GM18505 (cell line): ENCODE data around the gene RCC1.
"Not testable (repeated sequence)": the region's sequence is repeated elsewhere in the genome, so short reads cannot be mapped to it uniquely, and the experiment has no call there.

Source experiments
- ATAC-seq: cut with Tn5 transposase; IDR thresholded peaks from one replicate; pipeline ENCODE4 v1.9.1; 2021; ENCODE audit not compliant: unreplicated experiment
- POLR2A ChIP-seq: IDR thresholded peaks from 4 replicates; pipeline ENCODE4 v1.6.1; 2011; ENCODE audit warnings: borderline replicate concordance; ENCODE audit not compliant: insufficient read depth, insufficient read length; ENCODE audit errors: extremely low read depth

RCC1 gene, protein sequence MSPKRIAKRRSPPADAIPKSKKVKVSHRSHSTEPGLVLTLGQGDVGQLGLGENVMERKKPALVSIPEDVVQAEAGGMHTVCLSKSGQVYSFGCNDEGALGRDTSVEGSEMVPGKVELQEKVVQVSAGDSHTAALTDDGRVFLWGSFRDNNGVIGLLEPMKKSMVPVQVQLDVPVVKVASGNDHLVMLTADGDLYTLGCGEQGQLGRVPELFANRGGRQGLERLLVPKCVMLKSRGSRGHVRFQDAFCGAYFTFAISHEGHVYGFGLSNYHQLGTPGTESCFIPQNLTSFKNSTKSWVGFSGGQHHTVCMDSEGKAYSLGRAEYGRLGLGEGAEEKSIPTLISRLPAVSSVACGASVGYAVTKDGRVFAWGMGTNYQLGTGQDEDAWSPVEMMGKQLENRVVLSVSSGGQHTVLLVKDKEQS

DNA sequence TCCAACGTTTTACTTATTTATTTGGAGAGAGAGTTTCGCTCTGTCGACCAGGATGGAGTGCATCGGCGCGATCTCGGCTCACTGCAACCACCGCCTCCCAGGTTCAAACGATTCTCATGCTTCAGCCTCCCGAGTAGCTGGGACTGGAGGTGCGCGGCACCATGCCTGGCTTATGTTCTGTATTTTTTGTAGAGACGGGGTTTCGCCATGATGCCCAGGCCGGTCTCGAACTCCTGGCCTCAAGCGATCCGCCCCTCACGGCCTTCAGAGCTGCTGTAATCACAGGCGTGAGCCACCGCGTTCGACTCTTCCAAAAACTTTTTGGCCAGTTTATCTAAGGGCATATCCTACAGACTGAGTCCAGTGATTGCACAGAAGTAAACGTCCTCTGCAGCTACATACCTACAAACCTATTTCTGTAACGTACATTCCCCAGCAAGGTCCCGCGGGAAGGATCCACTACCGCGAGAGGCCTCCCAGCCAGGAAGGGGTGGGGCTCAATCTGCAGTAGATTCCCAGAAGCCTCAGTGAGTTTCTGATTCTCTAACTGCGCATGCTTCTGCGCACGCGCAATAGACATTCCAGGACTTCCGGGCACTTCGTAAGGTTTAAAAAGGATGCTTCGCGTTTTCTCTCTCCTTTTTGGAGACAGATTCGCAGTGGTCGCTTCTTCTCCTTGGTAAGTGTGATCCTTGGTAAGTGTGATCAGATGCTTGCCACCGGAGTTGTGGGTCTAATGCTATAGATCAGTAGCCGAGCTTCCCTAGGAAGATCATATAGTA lies at the start of gene RCC1:
RCC1 (plus strand) TSS at position 638 of the 782 bp plus-strand sequence. CDS start 23,824 bp downstream, outside the sequence.
- peak; percentile 70 for ATAC-seq
- TF ChIP-seq POLR2A: peak; percentile 99

DNA sequence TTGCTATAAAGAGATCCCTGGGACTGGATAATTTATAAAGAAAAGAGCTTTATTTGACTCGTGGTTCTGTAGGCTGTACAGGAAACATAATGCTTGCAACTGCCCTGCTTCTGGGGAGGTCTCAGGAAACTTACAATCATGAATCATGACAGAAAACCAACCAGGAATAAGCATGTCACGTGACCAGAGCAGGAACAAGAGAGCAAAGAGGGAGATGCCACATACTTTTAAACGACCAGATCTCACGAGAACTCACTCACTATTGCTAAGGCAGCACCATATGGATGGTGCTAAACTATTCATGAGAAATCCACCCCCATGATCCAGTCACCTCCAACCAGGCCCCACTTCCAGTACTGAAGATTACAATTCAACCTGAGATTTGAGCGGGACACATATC lies 49.8 kb upstream of the RCC1 start:
- ATAC-seq: no peak
- no peak for TF ChIP-seq POLR2A

DNA sequence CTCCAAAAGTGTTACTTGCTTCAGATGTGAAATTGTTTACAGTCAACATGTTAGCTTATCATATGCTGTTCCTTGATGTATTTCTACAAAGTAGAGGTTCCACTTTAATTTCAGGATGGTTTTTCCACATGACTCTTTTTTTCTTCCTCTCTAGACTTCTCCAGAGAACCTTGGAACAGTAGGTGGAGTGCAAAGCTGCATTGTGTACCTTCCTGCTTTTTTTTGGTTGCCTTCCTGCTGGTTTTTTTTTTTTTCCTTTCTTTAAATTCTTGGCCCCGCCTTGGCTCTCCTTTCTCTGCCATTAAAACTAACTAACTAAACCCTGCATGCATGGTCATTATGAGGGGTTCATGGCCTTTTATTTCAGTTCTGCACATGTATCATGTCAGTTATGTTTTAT lies 48.2 kb upstream of the RCC1 start:
- no peak for TF ChIP-seq POLR2A
- no peak for ATAC-seq

DNA sequence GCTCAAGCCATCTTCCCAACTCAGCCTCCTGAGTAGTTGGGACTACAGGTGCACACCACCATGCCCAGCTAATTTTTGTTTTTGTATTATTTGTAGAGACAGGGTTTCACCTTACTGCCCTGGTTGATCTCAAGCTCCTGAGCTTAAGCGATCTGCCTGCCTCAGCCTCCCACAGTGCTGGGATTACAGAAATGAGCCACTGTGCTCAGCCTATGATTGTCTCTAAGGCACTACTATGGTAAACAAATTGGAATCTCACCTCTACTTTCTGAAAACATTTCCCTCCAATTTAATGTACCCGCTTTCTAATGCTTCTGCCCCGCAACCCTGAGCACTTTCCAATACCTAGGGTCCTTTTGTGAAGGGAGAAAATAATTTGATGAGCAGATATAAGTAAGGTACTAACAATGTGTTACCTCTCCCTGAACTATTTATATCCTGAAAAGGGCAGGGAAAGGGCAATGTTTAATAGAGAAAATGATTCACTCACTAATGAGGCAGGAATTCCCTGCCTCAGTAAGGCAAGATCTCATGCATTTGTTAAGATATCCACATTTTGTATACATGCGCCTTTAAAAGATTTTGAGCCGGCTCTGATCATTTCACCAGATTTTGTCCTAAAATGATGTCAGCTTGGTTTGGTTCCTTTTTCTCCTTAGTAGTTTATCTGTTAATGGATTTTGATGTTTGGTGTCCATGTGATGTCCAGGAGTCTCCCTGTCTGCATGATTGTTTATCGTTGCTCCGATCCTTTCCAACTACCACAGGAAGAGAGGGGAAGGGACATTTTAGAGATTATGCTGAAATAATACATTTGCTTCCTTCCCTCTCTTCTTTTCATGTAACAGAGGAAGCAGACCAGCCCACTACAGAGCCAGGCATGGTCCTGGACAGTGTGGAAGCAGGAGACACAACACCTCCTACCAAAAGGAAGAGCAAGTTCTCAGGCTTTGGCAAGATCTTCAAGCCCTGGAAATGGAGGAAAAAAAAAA lies 47.3 kb upstream of the RCC1 start:
- no peak for ATAC-seq
- no peak for TF ChIP-seq POLR2A

DNA sequence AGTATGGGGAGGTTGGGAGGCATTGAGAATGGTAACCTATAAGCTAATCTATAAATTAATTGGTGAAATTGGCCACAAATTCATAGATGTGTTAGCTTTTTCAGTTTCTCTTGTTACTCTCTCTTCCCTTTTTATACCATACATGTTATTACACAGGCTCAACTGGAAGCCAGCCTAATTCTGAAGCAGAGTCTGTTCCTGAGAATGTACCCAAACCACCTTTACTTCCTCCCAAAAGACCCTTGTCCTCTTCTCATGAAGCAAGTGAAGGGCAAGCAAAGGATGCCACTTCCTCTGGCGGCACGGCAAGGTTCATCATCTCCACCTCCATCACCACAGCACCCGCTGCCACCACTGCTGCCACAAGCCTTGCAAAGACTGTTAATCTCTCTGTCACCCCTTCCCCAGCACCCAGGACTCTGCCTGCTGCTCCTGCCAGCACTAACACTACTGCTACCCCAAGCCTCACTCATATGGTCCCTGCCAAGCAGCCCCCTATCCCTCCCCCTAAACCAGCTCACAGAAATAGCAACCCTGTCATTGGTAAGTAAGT lies 39.5 kb upstream of the RCC1 start:
- TF ChIP-seq POLR2A: no peak
- ATAC-seq: no peak

DNA sequence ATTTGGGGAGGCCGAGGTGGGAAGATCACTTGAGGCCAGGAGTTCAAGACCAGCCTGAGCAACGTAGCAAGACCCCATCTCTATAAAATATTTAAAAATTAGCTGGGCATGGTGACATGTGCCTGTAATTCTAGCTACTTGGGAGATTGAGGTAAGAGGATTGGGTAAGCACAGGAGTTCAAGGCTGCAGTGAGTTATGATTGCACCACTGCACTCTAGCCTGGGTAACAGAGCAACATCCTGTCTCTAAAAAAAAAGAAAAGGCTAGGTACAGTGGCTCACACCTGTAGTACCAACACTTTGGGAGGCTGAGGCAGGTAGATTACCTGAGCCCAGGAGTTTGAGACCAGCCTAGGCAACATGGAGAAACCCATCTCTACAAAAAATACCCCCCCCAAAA lies 35.7 kb upstream of the RCC1 start:
- no peak for ATAC-seq
- TF ChIP-seq POLR2A: no peak

DNA sequence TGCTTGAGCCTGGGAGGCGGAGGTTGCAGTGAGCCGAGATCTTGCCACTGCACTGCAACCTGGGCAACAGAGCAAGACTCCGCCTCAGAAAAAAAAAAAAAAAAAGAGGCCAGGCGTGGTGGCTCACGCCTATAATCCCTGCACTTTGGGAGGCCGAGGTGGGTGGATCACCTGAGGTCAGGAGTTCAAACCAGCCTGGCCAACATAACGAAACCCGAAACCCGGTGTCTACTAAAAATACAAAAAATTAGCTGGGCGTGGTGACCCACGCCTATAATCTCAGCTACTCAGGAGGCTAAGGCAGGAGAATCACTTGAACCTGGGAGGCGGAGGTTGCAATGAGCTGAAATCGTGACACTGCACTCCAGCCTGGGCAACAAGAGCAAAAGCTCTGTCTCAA lies 26.3 kb upstream of the RCC1 start:
- ATAC-seq: not testable (repeated sequence)

DNA sequence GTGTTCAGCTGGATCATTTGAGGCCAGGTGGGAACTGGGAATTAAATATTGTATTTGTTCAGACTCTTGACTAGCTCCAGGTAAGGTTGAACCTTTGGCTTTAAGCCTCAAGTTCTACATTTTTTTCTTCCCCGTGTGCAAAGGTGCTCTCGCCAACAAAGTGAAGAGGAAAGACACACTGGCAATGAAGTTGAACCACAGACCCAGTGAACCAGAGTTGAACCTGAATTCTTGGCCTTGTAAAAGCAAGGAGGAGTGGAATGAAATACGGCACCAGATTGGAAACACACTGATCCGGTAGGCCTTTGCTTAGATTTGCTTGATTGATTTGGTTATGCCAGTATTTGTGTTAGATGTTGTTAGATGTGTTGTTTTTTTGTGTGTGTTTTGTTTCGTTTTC lies 25.5 kb upstream of the RCC1 start:
- TF ChIP-seq POLR2A: no peak
- no peak for ATAC-seq

DNA sequence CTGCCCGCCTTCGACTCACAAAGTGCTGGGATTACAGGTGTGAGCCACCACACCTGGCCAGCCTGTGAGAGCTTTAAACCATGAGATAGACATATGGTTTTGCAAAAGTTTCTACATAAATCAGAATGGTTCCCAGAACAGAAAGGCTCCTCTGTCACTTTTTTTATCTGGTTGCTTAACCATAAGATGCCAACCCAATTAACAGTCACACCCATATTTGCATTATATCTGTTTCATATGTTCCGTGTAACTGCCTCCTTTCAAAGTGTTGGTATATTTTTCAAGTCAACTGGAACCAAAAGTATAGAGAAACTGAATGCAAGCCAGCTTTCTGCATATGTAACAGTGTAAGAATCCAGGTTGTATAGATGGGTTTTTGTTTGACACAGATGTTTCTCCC lies 23.7 kb upstream of the RCC1 start:
- no peak for ATAC-seq
- no peak for TF ChIP-seq POLR2A

DNA sequence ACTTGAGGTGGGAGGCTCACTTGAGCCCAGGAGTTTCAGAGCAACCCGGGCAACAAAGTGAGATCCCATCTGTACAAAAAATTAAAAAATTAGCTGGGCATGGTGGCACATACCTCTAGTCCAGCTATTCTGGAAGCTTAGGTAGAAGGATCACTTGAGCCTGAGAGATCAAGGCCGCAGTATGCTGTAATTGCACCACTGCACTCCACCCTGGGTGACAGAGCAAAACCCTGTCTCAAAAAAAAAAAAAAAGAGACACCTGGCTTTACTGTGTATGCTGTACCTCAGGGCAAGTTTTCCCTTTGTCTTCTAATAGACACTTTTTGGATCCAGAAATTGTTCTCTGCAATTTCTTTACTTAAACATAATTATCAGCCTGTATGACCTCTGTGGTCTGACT lies 23.1 kb upstream of the RCC1 start:
- ATAC-seq: no peak
- TF ChIP-seq POLR2A: no peak

DNA sequence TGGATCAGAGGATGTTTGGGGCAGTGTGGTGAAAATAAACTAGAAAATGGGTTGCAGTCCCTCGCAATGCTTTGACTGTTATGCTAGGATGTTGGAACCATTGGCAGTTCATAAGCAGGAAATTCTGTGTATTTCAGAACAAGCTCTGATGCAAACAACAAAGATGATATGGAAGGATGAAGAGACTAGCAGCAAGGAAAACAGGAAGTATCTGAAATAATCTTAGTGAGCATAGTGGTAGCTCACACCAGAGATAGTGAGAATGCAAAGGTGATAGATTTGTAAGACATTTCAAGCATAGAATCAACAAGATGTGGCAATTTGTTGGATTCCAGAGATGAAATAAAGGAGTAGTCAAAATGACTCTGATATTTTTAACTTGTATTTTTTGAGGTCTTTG lies 11.1 kb upstream of the RCC1 start:
- no peak for ATAC-seq
- TF ChIP-seq POLR2A: no peak

DNA sequence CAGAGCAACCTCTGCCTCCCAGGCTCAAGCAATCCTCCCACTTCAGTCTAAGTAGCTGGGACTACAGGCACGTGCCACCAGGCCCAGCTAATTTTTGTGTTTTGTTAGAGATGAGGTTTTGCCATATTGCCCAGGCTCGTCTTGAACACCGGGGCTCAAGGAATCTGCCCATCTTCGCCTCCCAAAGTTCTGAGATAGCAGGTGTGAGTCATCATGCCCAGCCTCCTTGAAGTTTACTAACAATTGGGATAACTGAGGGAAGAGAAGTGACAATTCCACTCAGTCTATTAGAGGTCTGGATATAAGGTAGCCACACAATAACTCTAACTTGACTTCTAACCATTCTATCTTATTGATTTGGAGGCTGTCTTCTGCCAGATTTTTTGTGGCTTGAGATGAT lies 6.3 kb upstream of the RCC1 start:
- no peak for TF ChIP-seq POLR2A
- no peak for ATAC-seq

DNA sequence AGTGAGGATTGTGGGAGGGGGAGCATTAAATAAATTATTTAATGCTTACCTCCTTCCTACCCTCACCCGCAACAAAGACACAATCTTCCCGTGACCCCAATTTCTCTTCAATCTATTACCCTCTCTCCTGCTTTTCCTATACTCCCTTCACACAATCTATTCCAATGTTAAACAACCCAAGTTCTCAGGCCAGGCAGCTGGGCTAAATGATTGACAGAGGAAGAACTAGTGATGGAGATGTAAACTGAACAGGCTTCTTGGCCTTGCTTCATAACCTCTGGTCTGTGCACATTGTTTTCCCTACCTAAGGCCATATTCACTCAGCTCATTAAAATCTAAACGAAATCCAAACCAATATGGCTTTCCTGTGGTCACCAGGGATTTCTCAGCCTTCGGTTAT lies 3.9 kb upstream of the RCC1 start:
- no peak for ATAC-seq

More for the DNA sequence above, 3.9 kb upstream of the RCC1 start:
- no peak for TF ChIP-seq POLR2A
